Thyroid gland (tissue), 4 donors: ENCODE data around the gene USP34.

ENCODE experiments used
- CTCF ChIP-seq, 6 experiments: fragments of 200-600 bp in 3 of 6; fragments of 450-650 bp in 3 of 6; sonication (generic) in 3 of 6; IDR thresholded peaks; one replicate each; pipeline ENCODE4 v1.5.1; 2016 to 2019; ENCODE audit warnings: antibody characterized with exemption in 6 of 6, mild to moderate bottlenecking in 2 of 6, inconsistent platforms in 1 of 6, moderate library complexity in 1 of 6
- POLR2A ChIP-seq, 2 donors: fragments of 450-650 bp; IDR thresholded peaks; one replicate each; pipeline ENCODE4 v1.6.1; 2017; ENCODE audit warnings: antibody characterized with exemption in 2 of 2, mild to moderate bottlenecking in 2 of 2, moderate library complexity in 1 of 2

GRCh38 chr2:61287254-61287653, 183.6 kb downstream of the USP34 start:
- TF ChIP-seq CTCF (IDR thresholded peaks at IDR 0.05) (no peak), POLR2A (IDR thresholded peaks at IDR 0.05) (no peak)
